GM21526 (cell line): ENCODE measurements around the gene COA1.
"Not testable (repeated sequence)": the region's sequence is repeated elsewhere in the genome, so short reads cannot be mapped to it uniquely, and the experiment has no call there.

Experiments
- ATAC-seq: cut with Tn5 transposase; IDR thresholded peaks from one replicate; pipeline ENCODE4 v1.9.1; 2021; ENCODE audit warnings: moderate library complexity; ENCODE audit not compliant: unreplicated experiment, low FRiP score

The COA1 gene

GRCh38 chr7:43729214-43729923 lies at the start of gene COA1:
TSS of gene COA1 (minus strand) at chr7:43729523. CDS start at chr7:43648614, 80,909 bp downstream.
- ATAC-seq: peak; percentile 61

GRCh38 chr7:43778293-43779044 lies 49.1 kb upstream of the COA1 start:
- ATAC-seq: not testable (repeated sequence)

GRCh38 chr7:43775255-43775654 lies 45.9 kb upstream of the COA1 start:
- ATAC-seq: not testable (repeated sequence)

- not testable (repeated sequence) for ATAC-seq
Observed at GRCh38 chr7:43773268-43773667, 43.9 kb upstream of the COA1 start.

GRCh38 chr7:43771573-43771972 lies 42.2 kb upstream of the COA1 start:
- no peak for ATAC-seq

- no peak for ATAC-seq
Observed at GRCh38 chr7:43771128-43771527, 41.8 kb upstream of the COA1 start.

- no peak for ATAC-seq
Observed at GRCh38 chr7:43769791-43770465, 40.6 kb upstream of the COA1 start.

GRCh38 chr7:43769281-43769680 lies 40.0 kb upstream of the COA1 start:
- no peak for ATAC-seq

GRCh38 chr7:43768887-43769272 lies 39.6 kb upstream of the COA1 start:
- no peak for ATAC-seq

GRCh38 chr7:43768201-43768886 lies 39.0 kb upstream of the COA1 start:
- ATAC-seq: no peak

- no peak for ATAC-seq
Observed at GRCh38 chr7:43767311-43767710, 38.0 kb upstream of the COA1 start.

- no peak for ATAC-seq
Observed at GRCh38 chr7:43766564-43766963, 37.2 kb upstream of the COA1 start.

GRCh38 chr7:43764807-43765491 lies 35.6 kb upstream of the COA1 start:
- no peak for ATAC-seq

- peak; percentile 56 for ATAC-seq
Observed at GRCh38 chr7:43764039-43764761, 34.9 kb upstream of the COA1 start.

- ATAC-seq: no peak
Observed at GRCh38 chr7:43763183-43763582, 33.9 kb upstream of the COA1 start.

- ATAC-seq: no peak
Observed at GRCh38 chr7:43761938-43762692, 32.8 kb upstream of the COA1 start.

GRCh38 chr7:43761382-43761781 lies 32.1 kb upstream of the COA1 start:
- ATAC-seq: no peak

GRCh38 chr7:43760861-43761260 lies 31.5 kb upstream of the COA1 start:
- ATAC-seq: no peak
